ENCODE data around the gene C1orf87. TPM values are rescaled to one million over a fixed set of nuclear protein-coding genes. Genes with fewer than 3 reads are reported as not detected.

The C1orf87 gene
- total RNA-seq, 1 experiment from 2014 or later = 0.33 TPM

GRCh38 chr1:59967141-59967697 is 106.4 kb downstream of the C1orf87 start:
- Histone ChIP-seq H2BK120ac (ENCODE audit: low read depth, low read length, poor library complexity, severe bottlenecking) (no peak overlapping the region), H2BK5ac (ENCODE audit: insufficient read length, low read length) (no peak overlapping the region), H3K14ac (ENCODE audit: insufficient read depth, low read length) (no peak overlapping the region), H3K79me1 (ENCODE audit: insufficient read depth, low read depth, low read length, poor library complexity, severe bottlenecking) (no peaks in the 10 kb centered on the region), H3K9me3 (ENCODE audit: control insufficient read depth, low read depth, low read length) (no peaks in the 10 kb centered on the region), H3K23me2 (ENCODE audit: insufficient read length, low read depth, low read length, poor library complexity, severe bottlenecking) (peaks cover 6% of the 10 kb centered on the region), H3T11ph (ENCODE audit: low read length) (no peak overlapping the region), H3K9ac (ENCODE audit: extremely low read depth, insufficient read length, low read length) (no peak overlapping the region), H2BK12ac (ENCODE audit: insufficient read length, low read depth, low read length) (no peak overlapping the region), H3K4ac (ENCODE audit: low read depth, low read length) (no peak overlapping the region), H4K20me1 (ENCODE audit: control insufficient read depth, insufficient read depth, insufficient read length) (no peaks in the 10 kb centered on the region), H3K4me1 (ENCODE audit: insufficient read depth, low read length) (no peaks in the 10 kb centered on the region), H2BK15ac (ENCODE audit: low read depth, low read length) (no peak overlapping the region), H2AK5ac (ENCODE audit: insufficient read length, low read length) (no peak overlapping the region), H3K4me2 (ENCODE audit: insufficient read depth, insufficient read length, low read length) (no peak overlapping the region), H3K79me2 (ENCODE audit: insufficient read depth, low read length) (no peaks in the 10 kb centered on the region), H2BK20ac (ENCODE audit: low read depth, low read length, poor library complexity, severe bottlenecking) (no peak overlapping the region), H4K8ac (replicated peaks; ENCODE audit: insufficient read length, low read depth, low read length) (no peak overlapping the region), H3K23ac (ENCODE audit: insufficient read length, low read depth, low read length) (no peak overlapping the region), H3K27me3 (ENCODE audit: insufficient read depth, low read length) (no peaks in the 10 kb centered on the region), H3K18ac (ENCODE audit: insufficient read length, low read depth, low read length) (no peak overlapping the region), H3K27ac (ENCODE audit: insufficient read length, low read depth, low read length) (no peak overlapping the region), H2AFZ (ENCODE audit: low read length) (no peak overlapping the region), H3K56ac (ENCODE audit: insufficient read length, low read depth, low read length) (no peak overlapping the region), H4K91ac (ENCODE audit: insufficient read length, low read depth, low read length) (no peak overlapping the region), H4K5ac (ENCODE audit: insufficient read length, low read depth, low read length) (no peak overlapping the region)
- no peak for TF ChIP-seq CTCF (conservative IDR thresholded peaks at IDR 0.05)
- WGBS (ENCODE audit: extremely low coverage, insufficient read length, low lambda C conversion rate) = no CpG with 5 or more reads among the region's 6 CpGs
- no peaks in the 10 kb centered on the region for H3K36me3 Mint-ChIP-seq (ENCODE audit: insufficient read depth in 1 of 3, low read depth in 3 of 3)
- H3K4me1 Mint-ChIP-seq = 0 out of 4 replicates have a peak, but pooled peaks cover 0 to 2% of the 10 kb centered on the region in 2 experiments
- DNase-seq = no peak
- no peaks in the 10 kb centered on the region for H3K9me3 Mint-ChIP-seq
- H3K27me3 Mint-ChIP-seq (ENCODE audit: low read depth) = peaks cover 2% of the 10 kb centered on the region; the same call in 1 of the 2 replicates
- H3K4me3 Mint-ChIP-seq = no peak overlapping the region
- H3K27ac Mint-ChIP-seq = no peak overlapping the region
